ENCODE measurements around the gene SEMA3A.
A peak's percentile ranks its signal among the peaks of the same experiment; 100 is the strongest.
"Not testable (repeated sequence)": the region's sequence is repeated elsewhere in the genome, so short reads cannot be mapped to it uniquely, and the experiment has no call there.

SEMA3A gene

DNA sequence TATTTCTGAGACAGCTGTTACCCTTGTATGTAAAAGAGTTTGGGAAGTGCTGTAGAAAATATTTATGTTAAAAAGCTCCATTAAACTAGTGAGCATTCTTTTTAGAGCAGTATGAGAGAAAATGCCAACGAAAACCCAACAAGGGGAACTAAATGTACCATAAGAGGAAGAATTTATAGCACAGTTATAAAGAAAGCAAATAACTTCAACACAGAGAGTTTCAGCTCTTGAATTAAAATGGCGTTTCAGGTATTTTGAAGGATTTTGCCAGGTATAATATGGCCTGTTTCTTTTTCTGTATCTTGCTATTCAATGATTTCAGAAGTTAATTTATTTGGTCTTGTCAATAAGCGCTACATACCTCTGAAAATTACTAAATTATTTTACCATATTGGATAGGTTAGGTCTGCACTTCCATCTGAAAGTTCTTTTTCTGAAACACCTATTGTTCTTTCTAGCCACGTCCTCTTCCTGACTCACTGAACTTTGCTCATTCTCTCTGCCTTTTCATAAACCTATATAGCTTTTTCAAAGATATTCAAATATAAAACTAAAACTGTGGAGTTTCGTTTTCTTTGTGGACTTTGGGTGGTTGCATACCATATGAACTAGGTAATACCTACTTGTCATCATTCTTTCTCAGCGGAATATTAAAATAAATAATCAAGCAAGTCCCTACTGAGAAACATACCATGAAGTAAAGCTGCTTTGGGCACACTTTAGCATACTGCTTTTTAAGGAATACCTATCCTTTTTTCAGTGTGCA lies 136.1 kb downstream of the SEMA3A start:
- DNase-seq: peak; percentile 51

DNA sequence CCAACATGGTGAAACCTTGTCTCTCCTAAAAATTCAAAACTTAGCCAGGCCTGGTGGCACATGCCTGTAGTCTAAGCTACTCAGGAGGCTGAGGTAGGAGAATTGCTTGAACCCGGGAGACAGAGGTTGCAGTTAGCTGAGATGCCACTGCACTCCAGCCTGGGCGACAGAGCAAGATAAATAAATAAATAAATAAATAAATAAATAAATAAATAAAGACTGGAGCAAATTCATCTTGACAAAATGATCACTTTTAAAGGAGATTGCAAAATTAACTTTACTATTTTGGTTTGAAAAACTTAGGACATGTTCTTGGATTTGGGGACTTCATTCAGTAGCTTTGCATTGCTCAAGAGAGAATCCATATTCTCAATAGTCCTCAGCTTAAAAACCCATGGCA lies 137.0 kb downstream of the SEMA3A start:
- no peak for DNase-seq

DNA sequence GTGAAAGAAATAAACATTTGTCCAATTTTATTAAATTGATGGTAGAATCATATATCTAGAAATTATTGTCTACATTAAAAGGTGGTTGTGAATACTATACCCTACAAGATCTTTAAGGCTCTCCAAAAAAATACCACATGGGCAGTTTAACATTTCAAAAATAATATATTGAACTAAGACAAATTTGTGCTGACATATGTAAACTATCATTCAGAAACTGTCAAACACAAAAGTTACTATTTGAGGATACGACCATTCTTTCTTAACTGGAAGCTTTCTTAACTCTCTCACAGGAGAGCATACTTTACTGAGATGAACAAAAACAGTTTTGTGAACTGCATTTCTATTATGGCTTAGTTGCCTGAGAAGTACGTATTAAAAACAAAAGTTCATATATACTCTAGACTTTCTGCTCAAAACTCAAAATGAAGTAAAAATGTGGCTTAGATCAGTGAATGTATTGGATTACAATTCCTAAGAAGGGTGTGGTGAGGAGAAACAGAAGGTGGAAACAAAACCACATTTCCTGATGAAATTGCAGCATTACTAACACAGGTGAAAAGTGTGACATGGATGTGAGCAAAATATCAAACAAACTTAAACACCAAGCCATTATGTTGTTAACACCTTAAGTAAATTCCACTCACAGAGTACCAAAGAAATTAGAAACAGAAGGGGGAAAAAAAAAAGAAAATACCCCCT lies 138.5 kb downstream of the SEMA3A start:
- DNase-seq: no peak

DNA sequence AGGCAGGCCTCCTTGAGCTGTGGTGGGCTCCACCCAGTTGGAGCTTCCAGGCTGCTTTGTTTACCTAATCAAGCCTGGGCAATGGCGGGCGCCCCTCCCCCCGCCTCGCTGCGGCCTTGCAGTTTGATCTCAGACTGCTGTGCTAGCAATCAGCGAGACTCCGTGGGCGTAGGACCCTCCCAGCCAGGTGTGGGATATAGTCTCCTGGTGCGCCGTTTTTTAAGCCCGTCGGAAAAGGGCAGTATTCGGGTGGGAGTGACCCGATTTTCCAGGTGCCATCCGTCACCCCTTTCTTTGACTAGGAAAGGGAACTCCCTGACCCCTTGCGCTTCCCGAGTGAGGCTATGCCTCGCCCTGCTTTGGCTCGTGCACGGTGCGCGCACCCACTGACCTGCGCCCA lies 139.4 kb downstream of the SEMA3A start:
- DNase-seq: not testable (repeated sequence)

DNA sequence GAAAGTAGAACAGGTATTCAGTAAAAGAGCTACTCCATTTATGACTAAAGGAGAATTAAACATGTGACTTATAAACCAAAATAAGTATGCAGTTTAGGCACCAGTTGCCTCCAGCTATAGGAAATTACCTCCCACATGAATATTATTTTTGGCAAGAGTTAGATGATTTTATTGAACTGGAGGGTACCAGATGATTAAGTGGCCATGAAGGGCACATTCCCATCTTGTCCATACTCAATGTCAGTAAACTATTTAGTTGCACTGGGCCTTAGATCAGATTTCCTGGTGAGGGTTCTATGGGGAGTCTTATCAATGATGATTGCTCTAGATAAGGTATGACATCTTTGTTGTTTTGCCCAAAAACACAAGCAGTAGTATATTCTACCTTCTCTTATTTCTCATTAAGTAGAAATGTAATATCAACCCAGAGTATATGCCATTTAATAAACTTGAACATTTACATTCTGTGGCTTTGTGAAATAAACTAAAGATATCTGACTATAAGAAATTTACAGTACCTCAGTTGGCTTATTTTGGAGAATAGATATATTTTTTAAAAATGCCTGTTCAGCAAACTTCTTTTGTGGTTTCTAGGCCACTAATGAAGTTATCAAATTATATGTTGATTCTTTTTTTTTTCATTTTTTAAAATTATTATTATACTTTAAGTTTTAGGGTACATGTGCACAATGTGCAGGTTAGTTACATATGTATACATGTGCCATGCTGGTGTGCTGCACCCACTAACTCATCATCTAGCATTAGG lies 145.3 kb downstream of the SEMA3A start:
- no peak for DNase-seq

DNA sequence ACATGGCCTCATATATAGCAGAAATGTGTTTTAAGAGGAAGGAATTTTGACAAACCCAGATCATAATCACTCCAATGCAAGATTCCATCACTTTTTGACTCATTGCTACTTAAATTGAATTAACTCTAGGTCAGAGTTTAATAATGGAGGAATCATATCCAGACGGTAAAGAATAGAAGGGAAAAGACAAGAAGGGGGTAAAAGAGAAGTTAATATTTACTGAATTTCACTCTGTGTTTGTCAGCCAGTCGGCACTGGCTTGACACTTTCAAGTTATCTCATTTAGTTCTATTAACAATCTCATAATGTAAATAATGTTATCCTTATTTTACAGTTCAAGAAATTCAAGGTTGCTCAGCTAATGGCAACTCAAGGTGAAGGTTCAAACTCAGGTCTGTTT lies 147.5 kb downstream of the SEMA3A start:
- DNase-seq: peak; percentile 20

DNA sequence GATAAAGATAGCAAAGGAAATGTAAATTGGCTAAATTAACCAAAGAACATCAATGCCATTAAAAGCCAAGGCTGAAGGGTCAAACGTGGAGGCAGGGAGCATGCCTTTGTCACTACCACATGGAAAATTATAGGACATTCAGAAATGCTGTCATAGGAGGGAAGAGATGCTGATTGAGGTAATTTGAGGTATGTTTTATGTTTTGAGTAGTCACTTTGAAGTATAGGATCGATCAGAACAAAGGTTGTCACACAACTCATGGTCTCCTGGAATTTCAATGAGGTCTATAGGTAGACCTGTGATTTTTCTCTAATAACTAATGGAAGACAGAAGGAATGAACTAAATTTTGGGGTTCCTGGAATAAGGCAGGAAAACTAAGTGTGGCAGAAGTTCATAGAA lies 149.8 kb downstream of the SEMA3A start:
- no peak for DNase-seq

DNA sequence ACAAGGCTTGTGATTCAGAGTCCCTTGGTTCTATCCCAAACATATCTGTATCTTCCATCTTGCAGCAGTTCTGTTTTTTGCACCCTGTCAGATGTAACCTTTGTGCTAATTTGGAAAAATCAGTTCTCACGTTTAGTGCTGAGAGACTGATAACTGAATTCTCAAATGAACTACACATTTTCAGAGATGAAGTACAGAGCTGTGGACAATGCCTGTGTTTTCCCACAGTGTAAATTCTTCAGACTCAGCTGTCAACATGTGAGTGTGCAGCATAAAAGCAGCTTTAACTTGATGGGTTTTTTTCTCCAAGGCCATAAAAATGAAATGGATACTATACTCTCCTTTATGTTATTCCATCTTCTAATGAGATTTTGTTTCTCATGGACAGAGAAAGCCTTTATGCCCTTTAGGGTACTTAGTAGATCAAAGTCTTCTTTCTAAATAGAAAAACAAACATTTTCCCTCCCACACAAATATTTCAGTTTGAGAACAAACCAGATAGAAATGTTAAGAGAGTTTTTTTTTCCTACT lies 150.9 kb downstream of the SEMA3A start:
- peak; percentile 12 for DNase-seq

DNA sequence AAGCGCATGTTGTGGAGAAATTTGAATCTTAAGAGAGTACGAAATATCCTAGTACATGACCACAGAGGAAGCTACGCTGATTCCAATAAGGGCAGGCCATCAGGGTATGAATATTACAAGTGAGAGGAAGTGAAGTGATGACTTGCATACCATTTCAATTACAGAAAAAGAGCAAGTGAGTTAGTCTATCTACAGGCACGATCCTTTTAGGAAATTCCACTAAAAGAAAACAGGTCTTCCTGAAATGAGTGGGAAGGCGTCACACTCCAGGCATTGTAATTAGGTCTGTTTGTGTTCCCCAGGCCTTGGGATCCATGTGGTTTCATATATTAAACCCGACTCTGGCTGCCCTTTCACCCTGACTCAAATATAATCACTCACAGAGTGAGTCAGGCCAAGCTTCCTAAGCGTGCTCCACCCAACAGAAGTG lies 152.5 kb downstream of the SEMA3A start:
- DNase-seq: peak; percentile 89

DNA sequence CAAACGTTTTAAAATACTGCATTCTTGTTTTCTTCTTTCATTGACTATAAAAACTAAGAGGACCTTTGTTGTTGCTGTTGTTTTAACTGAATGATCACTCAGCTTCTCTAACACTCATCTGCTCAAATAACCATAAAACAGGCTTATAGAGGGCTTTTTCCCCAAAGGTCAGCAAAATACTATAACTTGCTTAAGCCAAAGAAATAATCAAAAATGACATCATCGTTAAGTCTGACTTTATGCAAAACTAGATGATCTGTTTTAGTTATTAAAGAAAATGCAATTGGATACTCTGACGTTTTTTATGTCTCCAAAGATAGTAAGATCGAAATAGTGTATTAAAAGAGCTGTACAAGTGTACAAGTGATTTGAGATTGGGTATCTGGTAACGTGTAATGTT lies 152.9 kb downstream of the SEMA3A start:
- no peak for DNase-seq

DNA sequence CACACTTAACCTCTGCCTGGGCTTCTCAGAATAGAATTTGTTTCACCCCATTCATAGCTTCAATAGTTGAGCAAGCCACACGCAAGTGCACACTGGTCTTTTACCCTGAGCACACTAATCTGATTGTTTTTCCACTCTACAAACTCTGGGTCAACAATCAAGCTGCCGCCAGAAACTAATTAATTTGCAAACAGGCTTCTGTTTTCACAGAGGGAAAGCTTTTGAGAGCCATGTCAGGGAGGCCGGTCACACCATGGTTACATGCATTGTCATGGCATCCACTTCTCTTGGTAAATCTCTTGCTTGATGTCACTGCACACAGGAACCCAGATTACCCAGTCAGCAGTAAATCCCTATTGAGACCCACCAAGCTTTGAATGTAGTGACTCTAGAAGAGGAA lies 154.2 kb downstream of the SEMA3A start:
- no peak for DNase-seq

DNA sequence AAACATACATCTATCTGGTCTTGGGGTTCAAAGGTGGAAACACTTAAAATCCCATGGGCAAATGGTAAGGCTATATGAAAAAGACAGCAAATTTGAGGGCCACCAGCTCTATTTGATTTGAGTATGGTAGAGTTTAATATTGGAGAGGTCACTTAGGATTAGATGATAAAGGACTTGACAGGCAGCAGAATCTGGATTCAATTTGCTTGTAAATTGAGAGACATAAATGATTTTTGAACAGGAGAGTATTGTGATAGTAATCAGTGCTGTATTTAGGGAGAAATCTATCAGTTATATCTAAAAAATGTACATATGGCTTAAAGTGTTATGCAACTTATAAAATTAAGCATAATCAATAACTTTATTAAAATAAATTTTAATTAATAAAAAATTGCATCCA lies 155.2 kb downstream of the SEMA3A start:
- DNase-seq: no peak

DNA sequence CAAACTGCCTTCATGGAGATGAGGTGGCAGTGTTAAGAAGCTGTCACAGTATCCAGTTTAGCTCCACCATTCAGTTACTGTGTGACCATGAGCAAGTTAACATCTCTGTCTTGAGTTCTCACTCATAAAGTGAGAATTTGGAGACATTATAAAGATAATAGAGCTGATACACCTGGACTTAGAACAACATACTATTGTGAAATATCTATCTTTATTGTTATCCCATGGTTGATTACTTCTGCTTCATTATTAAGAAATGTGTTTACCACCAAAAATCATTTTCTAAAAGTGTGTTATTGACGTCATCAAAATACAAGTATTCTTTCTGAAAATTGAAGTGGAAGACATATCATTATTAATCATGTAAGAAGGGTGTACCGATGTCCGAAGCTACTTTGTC lies 166.9 kb downstream of the SEMA3A start:
- DNase-seq: no peak

DNA sequence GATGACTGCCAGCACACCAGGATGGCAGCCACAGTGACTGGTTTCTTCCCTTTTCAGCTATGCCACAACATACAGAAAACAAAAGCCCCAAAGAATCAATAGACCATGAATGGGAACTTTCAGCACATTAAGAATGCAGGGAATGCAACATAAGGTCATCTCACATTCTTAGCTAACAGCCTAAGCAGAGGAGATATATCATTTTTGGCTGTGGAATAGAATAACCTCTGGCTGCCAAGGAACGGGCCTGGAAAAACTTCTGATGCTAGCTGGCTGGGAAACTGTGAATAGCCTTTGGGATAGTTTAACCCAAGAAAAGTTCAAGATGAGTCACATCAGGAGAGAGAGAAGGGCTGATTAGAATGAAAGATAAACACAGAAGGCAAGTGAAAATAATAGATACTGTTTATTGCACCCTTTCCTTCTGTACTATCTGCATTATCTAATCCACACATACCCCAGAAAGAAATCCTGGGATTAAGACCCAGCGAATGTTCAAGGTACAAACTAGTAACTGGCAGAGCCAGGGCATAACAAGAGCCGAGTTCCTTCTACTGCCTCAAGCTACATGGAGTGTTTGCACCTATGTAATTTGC lies 169.2 kb downstream of the SEMA3A start:
- DNase-seq: peak; percentile 98

DNA sequence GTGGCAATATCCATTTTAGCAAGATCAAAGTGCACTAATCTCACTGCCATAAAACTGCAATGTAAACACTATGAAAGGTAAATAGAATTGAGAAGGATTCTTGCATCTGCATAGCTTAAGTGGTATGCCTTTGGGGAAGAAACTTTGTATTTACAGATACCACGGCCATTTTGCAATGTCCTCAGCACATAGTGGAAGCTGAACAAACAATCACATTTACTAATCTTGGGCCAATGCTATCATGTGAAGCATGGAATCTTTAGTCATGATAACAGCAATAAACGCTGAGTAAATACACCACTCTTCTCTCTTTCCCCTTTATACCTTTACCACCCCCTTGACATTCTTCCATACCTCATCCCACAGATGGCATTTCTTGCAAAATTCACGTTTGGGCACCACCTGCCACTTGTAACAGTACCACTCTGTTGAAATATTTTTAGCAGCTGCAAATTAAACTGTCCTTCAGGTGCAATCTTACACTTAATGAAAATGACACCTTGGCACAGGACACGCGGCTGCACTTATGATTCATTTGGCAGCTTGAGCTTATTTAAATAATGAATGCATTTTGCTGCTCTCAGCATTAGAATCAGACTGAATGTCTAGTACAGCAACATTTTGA lies 171.8 kb downstream of the SEMA3A start:
- DNase-seq: no peak

DNA sequence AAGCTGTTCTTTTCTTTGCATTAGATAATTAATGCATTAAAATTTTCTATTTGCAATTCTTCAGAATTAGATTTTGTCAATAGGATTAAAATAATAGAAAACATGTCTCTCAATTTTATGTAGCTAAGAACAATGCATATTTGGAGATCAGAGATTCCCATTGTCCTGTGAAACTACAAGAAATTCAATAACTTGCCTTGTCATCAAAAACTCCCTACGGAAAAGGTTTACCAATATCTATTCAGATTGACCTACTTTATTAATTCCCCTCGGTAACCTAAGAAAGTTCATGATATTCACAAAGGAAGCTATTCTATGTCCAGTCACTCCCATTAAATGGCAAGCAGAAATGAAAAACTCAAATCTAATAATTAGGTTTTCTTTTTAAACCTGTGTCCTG lies 172.6 kb downstream of the SEMA3A start:
- no peak for DNase-seq

DNA sequence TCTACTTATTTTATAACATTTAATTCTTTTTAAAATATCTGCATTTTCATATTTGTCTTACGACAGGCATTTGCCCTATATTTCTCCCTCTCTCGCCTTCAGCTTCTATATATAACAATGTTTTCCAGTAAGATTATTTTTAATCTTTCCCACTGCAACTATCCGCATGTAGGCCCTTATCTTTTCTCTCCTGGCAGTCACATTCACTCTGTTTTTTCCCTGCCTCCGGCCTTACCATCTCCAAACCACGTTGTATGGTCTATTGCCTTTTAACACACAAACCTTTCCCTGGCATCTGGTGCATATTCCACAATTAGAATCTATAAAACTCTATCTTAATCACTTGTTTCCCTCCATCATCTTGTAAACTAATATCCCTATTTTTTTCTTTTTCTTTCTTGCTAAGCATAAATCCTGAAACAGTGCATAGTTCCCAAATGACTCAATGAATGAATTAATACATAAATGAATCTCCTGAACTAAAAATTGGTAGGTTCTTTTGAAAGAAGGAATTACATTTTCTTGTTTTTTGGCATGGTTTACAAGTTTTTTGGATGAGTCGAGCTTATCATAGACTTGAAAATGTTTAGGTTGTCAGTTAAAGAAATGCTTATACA lies 173.2 kb downstream of the SEMA3A start:
- peak; percentile 78 for DNase-seq

DNA sequence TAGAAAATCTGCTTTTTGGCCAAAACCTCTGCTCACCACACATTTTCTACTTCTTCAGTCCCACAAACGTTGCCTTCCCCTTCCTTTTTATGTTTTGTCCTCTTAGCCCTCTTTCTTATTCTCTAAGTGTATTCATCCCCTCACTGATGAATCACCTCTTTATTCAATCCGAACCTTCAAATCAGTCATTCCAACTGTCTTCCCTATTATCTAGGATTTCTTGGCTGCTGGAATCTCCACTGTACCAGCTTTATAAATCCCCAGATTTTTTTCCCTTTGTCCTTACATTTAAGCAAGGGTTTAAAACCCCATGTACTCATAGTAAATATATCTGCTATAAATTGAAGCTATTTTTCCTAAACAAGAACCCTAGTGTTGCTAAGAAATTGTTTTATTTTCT lies 176.9 kb downstream of the SEMA3A start:
- no peak for DNase-seq

DNA sequence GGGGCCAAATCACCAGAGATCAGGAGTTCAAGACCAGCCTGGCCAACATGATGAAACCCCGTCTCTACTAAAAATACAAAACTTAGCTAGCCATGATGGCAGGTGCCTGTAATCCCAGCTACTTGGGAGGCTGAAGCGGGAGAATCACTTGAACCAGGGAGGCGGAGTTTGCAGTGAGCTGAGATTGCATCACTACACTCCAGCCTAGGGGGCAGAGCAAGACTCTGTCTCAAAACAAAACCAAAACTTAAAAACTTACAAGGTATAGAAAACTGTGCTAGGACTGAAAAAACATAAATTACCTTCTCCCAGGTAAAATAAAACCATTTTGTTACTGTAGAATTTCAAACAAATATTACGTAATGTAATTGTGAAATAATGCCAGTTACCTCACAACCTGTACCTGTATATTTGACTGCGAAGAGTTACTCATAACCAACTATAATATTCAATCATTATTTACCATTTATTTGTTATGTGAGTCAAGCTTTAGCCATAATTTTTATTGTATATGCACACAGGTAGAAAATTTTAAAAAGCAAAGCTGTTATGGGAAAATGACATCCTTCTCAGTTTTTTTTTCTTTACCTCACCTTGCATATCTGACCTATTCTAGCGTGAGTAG lies 180.9 kb downstream of the SEMA3A start:
- no peak for DNase-seq

DNA sequence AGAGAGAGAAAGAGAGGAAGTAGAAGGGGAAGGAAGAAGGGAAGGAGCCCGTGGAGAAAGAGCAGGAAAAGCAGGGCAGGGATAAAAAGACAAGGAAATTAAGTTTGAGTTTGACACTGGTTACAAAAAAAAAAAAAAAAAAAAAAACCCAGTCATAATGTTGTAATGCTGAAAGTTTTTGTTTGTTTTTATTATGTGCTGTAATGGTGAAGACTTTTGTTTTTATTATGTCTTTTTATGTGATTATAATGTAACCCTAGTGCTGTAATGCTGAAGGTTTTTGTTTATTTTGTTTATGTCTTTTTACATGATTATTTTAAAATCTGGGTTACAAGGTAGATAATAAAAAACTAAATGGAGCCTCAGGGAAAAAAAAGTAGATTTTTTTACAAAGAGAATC lies 184.8 kb downstream of the SEMA3A start:
- no peak for DNase-seq

DNA sequence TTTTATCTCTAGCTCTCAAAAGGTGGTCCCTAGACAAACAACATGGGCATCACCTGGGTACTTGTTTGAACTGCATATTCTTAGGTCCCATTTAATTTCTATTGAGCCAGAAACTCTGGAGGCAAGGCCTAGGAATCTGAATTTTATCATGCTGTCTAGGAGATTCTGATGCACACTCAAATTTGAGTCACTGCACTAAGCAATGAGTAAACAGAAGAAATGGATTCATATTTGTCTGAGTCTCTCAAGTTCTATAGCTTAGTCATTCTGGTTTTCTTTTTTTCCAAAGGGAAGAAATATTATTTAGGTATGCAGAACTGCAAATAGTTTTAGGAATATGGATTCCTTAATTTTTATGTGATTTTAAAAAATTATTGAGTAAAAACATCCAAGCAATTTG lies 185.5 kb downstream of the SEMA3A start:
- DNase-seq: peak; percentile 11

DNA sequence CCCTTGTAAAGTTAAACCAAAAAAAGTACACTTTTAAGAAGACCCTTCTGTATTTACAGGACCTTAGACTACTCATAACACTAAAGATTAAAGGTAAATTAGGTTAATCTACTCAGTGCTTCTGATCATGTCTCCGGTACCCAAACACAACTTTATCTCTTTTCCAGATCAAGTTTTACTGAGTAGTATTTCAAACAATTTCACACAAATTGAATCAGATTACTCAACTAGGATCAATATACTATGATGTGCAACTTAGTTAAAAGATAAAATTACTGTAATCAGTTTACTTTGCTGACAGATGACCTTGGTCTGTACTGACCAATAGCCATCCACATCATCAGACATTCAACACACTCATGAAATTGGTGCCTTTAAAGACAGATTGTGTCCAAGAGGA lies 191.4 kb downstream of the SEMA3A start:
- DNase-seq: no peak
